HepG2 (cell line): ENCODE measurements around the gene SIT1. TPM values are rescaled to one million over a fixed set of nuclear protein-coding genes. Genes with fewer than 3 reads are reported as not detected.

Experiments used
- ATAC-seq: fragments of 200-7000 bp; cut with Tn5 transposase; 3 replicates; pipeline ENCODE4 v1.9.1; 2020; ENCODE audit warnings: mild to moderate bottlenecking, moderate library complexity
- BruUV-seq: library from RNA; stranded (reverse); fragments of 400-500 nt; replicated peaks from 2 replicates; lab custom pipeline; 2021; lab: Mats Ljungman, UMichigan
- CTCF ChIA-PET: fragments of 300-600 bp; formaldehyde crosslinking; extraction: SDS; loops from one replicate; lab custom pipeline; 2021; ENCODE audit warnings: low total read pairs, inconsistent platforms, low intra/inter-chr PET ratio; lab: Yijun Ruan, JAX
- POLR2A ChIA-PET: fragments of 350-600 bp; sonication (Branson Sonifier 250); formaldehyde crosslinking; loops from one replicate; lab custom pipeline; 2020; ENCODE audit warnings: antibody characterized with exemption, inconsistent platforms; lab: Yijun Ruan, JAX
- DNase-seq: peaks from one replicate; pipeline ENCODE4 v3.0.0-alpha.2; 2015; ENCODE audit warnings: low spot score
- FAIRE-seq: peaks from 3 replicates; lab custom pipeline; 2011; peaks lifted over from hg19 to GRCh38; lab: Jason Lieb, UNC
- H2AFZ ChIP-seq: one replicate; pipeline ENCODE4 v1.6.1; 2011; ENCODE audit warnings: low read length, inconsistent platforms
- H3K27ac ChIP-seq: fragments of 300-600 bp; 3 replicates; pipeline ENCODE4 v1.8.0; 2011; ENCODE audit warnings: mixed run types, mild to moderate bottlenecking, mixed read lengths, low read length, inconsistent platforms; ENCODE audit not compliant: insufficient read depth; ENCODE audit errors: extremely low read length
- H3K27me3 ChIP-seq, 2 experiments: fragments of 200-600 bp in 1 of 2; 2 replicates in 1 of 2; 3 replicates in 1 of 2; pipeline versions ENCODE4 v1.6.0 to v1.8.0; 2011; ENCODE audit warnings: low read length in 2 of 2, mild to moderate bottlenecking in 2 of 2, moderate library complexity in 2 of 2, inconsistent platforms in 1 of 2; ENCODE audit not compliant: insufficient read depth in 2 of 2, control insufficient read depth in 1 of 2
- H3K36me3 ChIP-seq, 2 experiments: fragments of 200-600 bp in 1 of 2; replicated peaks in 1 of 2; 2 replicates in 1 of 2; 3 replicates in 1 of 2; pipeline versions ENCODE4 v1.5.1 to v1.8.0; 2011; ENCODE audit warnings: low read length in 2 of 2, inconsistent platforms in 1 of 2; ENCODE audit not compliant: insufficient read depth in 2 of 2, control insufficient read depth in 1 of 2
- H3K4me1 ChIP-seq: 2 replicates; pipeline ENCODE4 v1.5.1; 2012; ENCODE audit warnings: low read length, inconsistent platforms; ENCODE audit not compliant: insufficient read depth
- H3K4me2 ChIP-seq: 2 replicates; pipeline ENCODE4 v1.6.0; 2011; ENCODE audit warnings: low read depth, low read length, inconsistent platforms
- H3K4me3 ChIP-seq, 3 experiments: fragments of 200-600 bp in 1 of 3; sonication (generic), shearing (Covaris generic) in 1 of 3; replicated peaks in 1 of 3; 2 replicates each; pipeline ENCODE4 v1.5.1; 2011 to 2016; ENCODE audit warnings: low read length in 3 of 3, inconsistent platforms in 2 of 3, low read depth in 2 of 3, mild to moderate bottlenecking in 2 of 3, control low read depth in 1 of 3, mixed read lengths in 1 of 3; ENCODE audit not compliant: insufficient read depth in 1 of 3
- H3K79me2 ChIP-seq: one replicate; pipeline ENCODE4 v1.6.1; 2011; ENCODE audit warnings: low read length, inconsistent platforms; ENCODE audit not compliant: insufficient read depth
- H3K9ac ChIP-seq: 2 replicates; pipeline ENCODE4 v1.6.0; 2011; ENCODE audit warnings: mild to moderate bottlenecking, low read depth, low read length, inconsistent platforms; ENCODE audit not compliant: insufficient read depth
- H3K9me3 ChIP-seq: 2 replicates; pipeline ENCODE4 v1.5.1; 2012; ENCODE audit warnings: mild to moderate bottlenecking, low read length
- H4K20me1 ChIP-seq: 2 replicates; pipeline ENCODE4 v1.6.0; 2011; ENCODE audit warnings: inconsistent platforms, mild to moderate bottlenecking, low read length, moderate library complexity; ENCODE audit not compliant: insufficient read depth
- FOXP4 ChIP-seq: sonication (generic); formaldehyde crosslinking; IDR thresholded peaks from 2 replicates; pipeline ENCODE4 v1.4.0; 2020; ENCODE audit warnings: missing genetic modification reagents
- GRHL1 ChIP-seq: sonication (generic); formaldehyde crosslinking; conservative IDR thresholded peaks from 2 replicates; pipeline ENCODE4 v1.8.0; 2022; ENCODE audit warnings: missing genetic modification reagents
- HNRNPLL ChIP-seq: fragments of 200-400 bp; formaldehyde crosslinking; IDR thresholded peaks from 2 replicates; pipeline ENCODE4 v1.6.1; 2017; ENCODE audit warnings: mild to moderate bottlenecking, low read depth, low read length; ENCODE audit not compliant: poor library complexity, severe bottlenecking
- KLF13 ChIP-seq: sonication (generic); formaldehyde crosslinking; IDR thresholded peaks from 2 replicates; pipeline ENCODE4 v1.4.0; 2020; ENCODE audit warnings: mild to moderate bottlenecking, missing genetic modification reagents
- PRMT3 ChIP-seq: sonication (generic); formaldehyde crosslinking; IDR thresholded peaks from 2 replicates; pipeline ENCODE4 v1.8.1; 2022; ENCODE audit warnings: low read depth, mild to moderate bottlenecking, moderate library complexity, missing genetic modification reagents, borderline replicate concordance
- RAD21 ChIP-seq: fragments of 450-650 bp; formaldehyde crosslinking; IDR thresholded peaks from 2 replicates; pipeline ENCODE4 v1.5.0; 2020; ENCODE audit warnings: mild to moderate bottlenecking
- REL ChIP-seq: sonication (generic); formaldehyde crosslinking; conservative IDR thresholded peaks from 2 replicates; pipeline ENCODE4 v1.8.0; 2022; ENCODE audit warnings: mild to moderate bottlenecking, missing genetic modification reagents, moderate library complexity
- TGIF2 ChIP-seq: IDR thresholded peaks from 2 replicates; pipeline ENCODE4 v1.6.1; 2016; ENCODE audit warnings: control low read depth, missing compliant biosample characterization
- TOPORS ChIP-seq: sonication (generic); formaldehyde crosslinking; IDR thresholded peaks from 2 replicates; pipeline ENCODE4 v1.8.0; 2023; ENCODE audit warnings: mild to moderate bottlenecking, missing genetic modification reagents
- ZBTB21 ChIP-seq: sonication (generic); formaldehyde crosslinking; IDR thresholded peaks from 2 replicates; pipeline ENCODE4 v1.4.0; 2020; ENCODE audit warnings: missing genetic modification reagents
- ZFP41 ChIP-seq: sonication (generic); formaldehyde crosslinking; IDR thresholded peaks from 2 replicates; pipeline ENCODE4 v1.4.0; 2020; ENCODE audit warnings: mild to moderate bottlenecking, missing genetic modification reagents, borderline replicate concordance
- WGBS: methylation state at CpG from one replicate; pipeline ENCODE4 v1.1.6; 2017; ENCODE audit warnings: low lambda C conversion rate; 5-methylcytosine and 5-hydroxymethylcytosine counted together
- in situ Hi-C: cut with HindIII; loops from 2 replicates; pipeline ENCODE4 v1.10.0; 2017; ENCODE audit warnings: low pct_unique_long_range_greater_than_20kb; ENCODE audit not compliant: extremely low pct_ligation_motif_present
- intact Hi-C: fragments of 100-400 bp; cut with micrococcal nuclease; formaldehyde crosslinking; loops from one replicate; pipeline ENCODE4 v1.10.0; 2022; ENCODE audit not compliant: unreplicated experiment
- polyA plus RNA-seq, 8 experiments: library from polyadenylated mRNA; depleted of rRNA in 3 of 8; stranded (reverse) in 7 of 8; unstranded in 1 of 8; fragments of >200 nt; fragmentation: Illumina TruSeq in 4 of 8; extraction: Trizol in 4 of 8; gene quantifications; 2 replicates each; pipeline versions ENCODE4 v1.2.1 to v1.2.3, GENCODE V29; 2011 to 2016; ENCODE audit warnings: low read depth in 4 of 8, missing spikeins in 1 of 8, mixed read lengths in 1 of 8; ENCODE audit not compliant: insufficient read depth in 1 of 8
- total RNA-seq, 5 experiments: library from RNA; depleted of rRNA; stranded (reverse); fragments of >200 nt; fragmentation: Illumina TruSeq; extraction: Trizol; gene quantifications; 2 replicates each; pipeline ENCODE4 v1.2.3, GENCODE V29; 2016; ENCODE audit warnings: low read depth in 1 of 5
- TF ChIP-seq, protein P1 (sequence below): IDR thresholded peaks from 2 replicates; pipeline ENCODE4 v1.6.1; 2016; ENCODE audit warnings: missing compliant biosample characterization, missing genetic modification reagents, borderline replicate concordance
- TF ChIP-seq, protein P2 (sequence below), 2 experiments: IDR thresholded peaks; 2 replicates each; pipeline ENCODE4 v1.6.1; 2011 to 2012; ENCODE audit warnings: low read length in 2 of 2, borderline replicate concordance in 1 of 2, low read depth in 1 of 2, mild to moderate bottlenecking in 1 of 2, moderate library complexity in 1 of 2

Gene SIT1
- total and polyA plus RNA-seq, 2 of the 13 experiments (the other 11 are each of a cell fraction or from before 2014, with no cell fraction given): 0.09 to 6.7 TPM

DNA sequence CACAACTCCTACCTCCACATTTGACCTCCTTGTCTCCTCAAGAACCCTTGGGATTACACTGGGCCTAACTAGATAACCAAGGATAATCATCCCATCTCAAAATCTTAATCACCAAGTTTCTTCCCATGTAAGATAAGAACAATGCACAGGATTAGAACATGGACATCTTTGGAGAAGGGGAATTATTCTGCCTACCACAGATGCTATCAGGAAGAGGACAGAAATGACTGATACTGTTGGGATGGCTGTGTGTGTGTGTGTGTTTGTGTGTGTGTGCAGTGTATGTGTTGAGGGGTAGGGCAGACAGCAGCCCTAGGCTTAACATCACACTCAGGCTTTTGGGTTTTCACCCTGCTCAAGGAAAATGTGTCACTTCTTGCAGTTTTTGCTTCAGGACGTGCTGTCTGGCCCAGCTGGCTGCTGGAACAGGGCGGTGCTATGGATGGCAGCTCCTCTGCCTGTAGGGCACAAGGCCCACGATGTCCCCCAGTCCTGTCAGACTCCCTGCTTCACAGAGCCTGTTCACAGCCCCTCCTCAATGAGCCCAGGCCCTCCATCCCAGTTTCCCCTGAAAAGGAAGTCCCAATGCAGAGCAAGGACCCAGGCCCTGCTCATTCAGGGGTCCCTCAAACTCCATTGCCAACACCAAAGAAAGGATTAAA, 30.7 kb upstream of the SIT1 start:
- H2AFZ ChIP-seq: no peak overlapping the region
- DNase-seq: no peak
- H3K9me3 ChIP-seq: no peaks in the 10 kb centered on the region
- no TSS peak for BruUV-seq
- H3K36me3 ChIP-seq: no peaks in the 10 kb centered on the region
- intact Hi-C loops: no loop called here
- H4K20me1 ChIP-seq: no peaks in the 10 kb centered on the region
- no peak overlapping the region for H3K4me2 ChIP-seq
- CTCF ChIA-PET: no interaction called here
- H3K4me3 ChIP-seq: no peak overlapping the region
- peaks cover 16% of the 10 kb centered on the region for H3K4me1 ChIP-seq
- no peak for ATAC-seq
- no peaks in the 10 kb centered on the region for H3K27me3 ChIP-seq
- 60% methylated on average over 3 of the region's 3 CpGs for WGBS
- H3K79me2 ChIP-seq: no peaks in the 10 kb centered on the region
- in situ Hi-C loops: no loop called here
- FAIRE-seq: no peak
- POLR2A ChIA-PET: interaction anchor here (1.1 to 1.4 kb wide), 2 partner anchors 9 to 12 kb away, joined by 3 read pairs; no protein-coding TSS in a partner anchor
- no peak overlapping the region for H3K9ac ChIP-seq
- no peak overlapping the region for H3K27ac ChIP-seq
- TF ChIP-seq ZBTB21 (CRISPR knock-in tag) (no peak), FOXP4 (no peak), HNRNPLL (no peak), PRMT3 (no peak), REL (CRISPR knock-in tag) (no peak), GRHL1 (CRISPR knock-in tag) (no peak), ZFP41 (CRISPR knock-in tag) (no peak), RAD21 (no peak), TGIF2 (no peak), TOPORS (no peak), KLF13 (CRISPR knock-in tag) (no peak)
- TF ChIP-seq, protein P1, sequence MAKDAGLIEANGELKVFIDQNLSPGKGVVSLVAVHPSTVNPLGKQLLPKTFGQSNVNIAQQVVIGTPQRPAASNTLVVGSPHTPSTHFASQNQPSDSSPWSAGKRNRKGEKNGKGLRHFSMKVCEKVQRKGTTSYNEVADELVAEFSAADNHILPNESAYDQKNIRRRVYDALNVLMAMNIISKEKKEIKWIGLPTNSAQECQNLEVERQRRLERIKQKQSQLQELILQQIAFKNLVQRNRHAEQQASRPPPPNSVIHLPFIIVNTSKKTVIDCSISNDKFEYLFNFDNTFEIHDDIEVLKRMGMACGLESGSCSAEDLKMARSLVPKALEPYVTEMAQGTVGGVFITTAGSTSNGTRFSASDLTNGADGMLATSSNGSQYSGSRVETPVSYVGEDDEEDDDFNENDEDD (CRISPR knock-in tag): no peak
- TF ChIP-seq, protein P2, sequence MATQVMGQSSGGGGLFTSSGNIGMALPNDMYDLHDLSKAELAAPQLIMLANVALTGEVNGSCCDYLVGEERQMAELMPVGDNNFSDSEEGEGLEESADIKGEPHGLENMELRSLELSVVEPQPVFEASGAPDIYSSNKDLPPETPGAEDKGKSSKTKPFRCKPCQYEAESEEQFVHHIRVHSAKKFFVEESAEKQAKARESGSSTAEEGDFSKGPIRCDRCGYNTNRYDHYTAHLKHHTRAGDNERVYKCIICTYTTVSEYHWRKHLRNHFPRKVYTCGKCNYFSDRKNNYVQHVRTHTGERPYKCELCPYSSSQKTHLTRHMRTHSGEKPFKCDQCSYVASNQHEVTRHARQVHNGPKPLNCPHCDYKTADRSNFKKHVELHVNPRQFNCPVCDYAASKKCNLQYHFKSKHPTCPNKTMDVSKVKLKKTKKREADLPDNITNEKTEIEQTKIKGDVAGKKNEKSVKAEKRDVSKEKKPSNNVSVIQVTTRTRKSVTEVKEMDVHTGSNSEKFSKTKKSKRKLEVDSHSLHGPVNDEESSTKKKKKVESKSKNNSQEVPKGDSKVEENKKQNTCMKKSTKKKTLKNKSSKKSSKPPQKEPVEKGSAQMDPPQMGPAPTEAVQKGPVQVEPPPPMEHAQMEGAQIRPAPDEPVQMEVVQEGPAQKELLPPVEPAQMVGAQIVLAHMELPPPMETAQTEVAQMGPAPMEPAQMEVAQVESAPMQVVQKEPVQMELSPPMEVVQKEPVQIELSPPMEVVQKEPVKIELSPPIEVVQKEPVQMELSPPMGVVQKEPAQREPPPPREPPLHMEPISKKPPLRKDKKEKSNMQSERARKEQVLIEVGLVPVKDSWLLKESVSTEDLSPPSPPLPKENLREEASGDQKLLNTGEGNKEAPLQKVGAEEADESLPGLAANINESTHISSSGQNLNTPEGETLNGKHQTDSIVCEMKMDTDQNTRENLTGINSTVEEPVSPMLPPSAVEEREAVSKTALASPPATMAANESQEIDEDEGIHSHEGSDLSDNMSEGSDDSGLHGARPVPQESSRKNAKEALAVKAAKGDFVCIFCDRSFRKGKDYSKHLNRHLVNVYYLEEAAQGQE (IDR thresholded peaks at IDR 0.05; ENCODE audit: borderline replicate concordance in 1 of 2, low read depth in 1 of 2, low read length in 2 of 2): no peak
